HuH-7 (cell line): ENCODE data around the gene SLC25A13.

Experiments used
- DNase-seq: peaks from one replicate; pipeline ENCODE4 v3.0.0; 2011; ENCODE audit warnings: low spot score

SLC25A13 gene

GRCh38 chr7:96202102-96202501, 119.8 kb downstream of the SLC25A13 start:
- no peak for DNase-seq

DNA sequence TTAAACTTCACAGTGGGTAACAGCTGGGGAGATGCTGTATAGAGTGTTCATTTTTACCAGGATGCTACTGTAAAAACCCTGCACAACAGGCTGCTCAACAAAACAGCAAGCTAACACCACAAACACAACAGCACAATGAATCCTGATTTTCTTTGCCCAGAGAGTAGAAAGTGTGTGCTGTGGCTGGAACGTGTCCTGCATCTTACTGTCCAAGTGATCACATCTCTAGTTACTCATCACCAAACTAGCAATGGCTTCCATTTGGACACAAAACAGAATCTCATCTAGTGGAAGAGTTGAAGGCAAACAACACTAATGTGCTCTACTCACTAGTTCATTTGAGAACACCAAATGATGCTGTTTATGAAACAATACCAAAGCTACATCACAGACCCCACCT, 121.2 kb downstream of the SLC25A13 start:
- no peak for DNase-seq

DNA sequence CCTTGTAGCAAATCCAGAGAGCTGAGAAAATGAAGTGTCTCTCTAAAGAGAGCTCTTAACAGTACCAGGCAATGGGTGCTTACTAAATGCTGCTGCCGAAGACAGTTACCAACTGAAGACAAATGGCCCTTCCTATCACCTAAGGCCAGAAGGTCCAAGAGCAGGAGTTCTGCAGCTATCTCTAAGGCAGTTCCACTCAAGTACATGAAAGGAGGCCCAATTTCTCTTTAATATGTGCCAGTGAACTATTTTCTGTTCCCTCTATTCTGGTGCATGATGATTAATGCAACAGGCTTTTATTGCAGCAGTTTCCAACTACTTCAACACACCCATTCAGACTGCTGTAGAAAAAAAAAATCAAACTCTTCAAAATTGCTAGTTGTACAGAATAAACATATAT, 122.5 kb downstream of the SLC25A13 start:
- no peak for DNase-seq

GRCh38 chr7:96198047-96198636, 123.8 kb downstream of the SLC25A13 start:
- no peak for DNase-seq

DNA sequence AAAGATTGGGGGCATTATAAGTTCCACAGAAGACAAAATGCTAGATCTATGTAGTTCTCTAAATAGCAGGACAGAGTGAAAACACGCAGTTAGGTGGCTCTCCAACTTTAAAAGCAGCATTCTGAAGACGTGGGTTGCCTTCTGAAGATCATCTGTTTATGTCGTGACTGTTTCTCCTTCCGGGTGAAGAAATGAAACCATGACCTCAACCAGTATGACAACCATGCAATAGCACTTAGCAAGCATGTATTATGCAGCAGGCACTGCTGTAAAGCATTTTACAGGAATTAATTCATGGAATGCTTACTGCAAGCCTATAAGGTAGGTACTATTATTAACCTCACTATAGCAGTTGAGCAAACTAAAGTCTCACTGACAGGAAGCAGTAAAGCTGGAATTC, 125.2 kb downstream of the SLC25A13 start:
- DNase-seq: no peak

DNA sequence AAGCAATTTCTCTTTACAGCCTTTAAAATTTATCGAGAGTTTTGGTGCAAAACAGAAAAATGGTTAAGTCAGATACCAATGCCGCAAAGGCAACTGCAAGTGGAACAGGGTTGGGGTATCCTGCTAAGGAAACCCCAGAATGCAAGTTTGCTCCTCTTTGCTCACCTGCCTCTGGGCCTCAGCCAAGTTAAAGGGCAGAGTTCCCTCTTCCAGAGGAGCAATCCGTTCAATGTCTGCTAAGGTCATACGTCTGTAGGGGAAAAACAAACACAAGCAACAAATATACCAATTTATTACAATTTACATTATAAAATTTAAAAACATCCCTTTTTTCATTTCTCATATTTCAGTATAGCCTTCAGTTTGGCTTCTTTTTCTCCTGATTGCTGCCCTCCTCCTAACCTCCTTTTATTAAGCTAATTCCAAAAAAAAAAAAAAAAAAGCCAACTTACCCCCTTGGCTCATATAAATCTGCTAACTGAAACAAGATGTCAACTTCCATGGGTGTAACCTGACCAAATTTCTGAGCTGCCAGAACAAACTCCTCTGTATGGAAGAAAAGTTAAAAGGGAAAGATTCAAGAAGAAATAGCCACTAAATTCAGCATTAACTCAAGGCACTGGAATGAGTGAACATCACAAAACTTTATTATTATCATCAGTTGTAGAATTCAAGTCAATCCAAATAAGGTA, 132.6 kb downstream of the SLC25A13 start:
- DNase-seq: no peak

- no peak for DNase-seq
Observed at GRCh38 chr7:96188591-96188991, 133.3 kb downstream of the SLC25A13 start.

DNA sequence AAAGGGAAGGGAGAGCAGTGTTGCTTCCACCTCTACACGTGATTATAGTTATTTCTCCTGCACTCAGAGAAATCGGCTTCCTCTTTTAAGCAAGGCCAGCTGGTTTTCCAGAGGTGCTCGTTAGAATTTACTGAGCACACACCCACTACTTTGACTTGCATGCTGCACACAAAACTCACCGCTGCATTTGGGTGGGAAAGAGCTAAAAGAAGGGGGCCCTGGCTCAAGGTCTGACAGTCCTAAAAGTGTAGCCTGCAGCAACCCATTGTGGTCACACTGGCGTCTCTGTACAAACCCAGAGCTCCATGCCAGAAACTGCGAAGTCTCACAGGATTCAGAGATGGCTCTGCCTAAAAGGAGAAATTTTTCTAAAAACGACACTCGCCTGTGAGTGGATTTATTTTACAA, 133.7 kb downstream of the SLC25A13 start:
- DNase-seq: no peak

GRCh38 chr7:96187735-96188134, 134.2 kb downstream of the SLC25A13 start:
- DNase-seq: no peak

- DNase-seq: no peak
Observed at GRCh38 chr7:96184783-96185182, 137.1 kb downstream of the SLC25A13 start.

- DNase-seq: no peak
Observed at GRCh38 chr7:96183163-96183670, 138.7 kb downstream of the SLC25A13 start.

DNA sequence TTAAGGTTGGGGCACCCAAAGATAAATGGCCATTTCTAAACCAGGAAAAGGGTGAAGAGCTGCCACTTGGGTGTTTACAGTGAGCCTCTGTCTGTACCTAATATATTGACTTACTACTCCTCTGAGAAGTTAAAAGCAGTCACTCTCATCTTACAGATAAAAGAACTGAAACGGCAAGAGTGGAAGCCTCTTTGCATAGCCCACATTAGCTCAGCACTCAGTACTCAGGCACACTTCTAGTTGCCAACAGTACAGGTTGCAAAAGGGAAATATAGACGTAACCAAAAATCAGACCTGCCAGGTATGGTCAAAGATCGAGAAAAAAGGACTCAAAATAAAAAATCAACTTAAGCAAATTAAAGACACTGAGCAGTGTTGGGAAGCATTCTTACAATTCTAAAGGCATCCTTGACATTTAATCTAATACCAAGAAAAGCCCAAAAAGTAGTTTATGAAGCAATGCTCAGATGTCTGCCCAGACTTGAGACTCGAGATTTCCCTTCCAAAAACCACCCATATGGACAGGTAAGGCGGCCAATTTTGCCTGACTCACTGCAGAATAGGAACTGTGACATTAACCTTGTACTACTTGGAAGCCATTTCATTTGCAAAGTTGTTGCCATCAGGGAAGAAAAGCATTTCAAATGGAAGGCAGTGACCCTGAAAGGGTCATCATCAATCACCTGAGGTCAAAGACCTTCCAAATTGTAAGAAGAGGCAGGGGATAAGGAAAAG, 139.3 kb downstream of the SLC25A13 start:
- no peak for DNase-seq

DNA sequence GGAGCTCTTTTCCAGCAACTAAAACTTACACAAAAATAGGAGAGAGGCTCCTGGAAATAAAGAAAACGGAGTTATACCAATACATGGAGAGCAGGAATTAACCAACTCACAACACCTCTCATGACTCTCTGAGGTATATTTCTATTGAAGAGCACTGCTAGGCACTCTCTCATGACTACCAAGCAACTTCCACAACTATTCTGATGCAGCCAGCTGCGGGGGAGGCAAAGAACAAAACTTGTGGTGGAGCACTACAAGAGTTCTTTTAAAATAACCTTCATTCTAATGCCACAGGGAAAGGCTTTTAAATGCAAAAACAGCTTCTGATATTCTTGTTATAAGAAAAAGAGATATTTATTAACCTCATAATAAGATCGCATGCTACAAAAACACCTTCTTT, 140.7 kb downstream of the SLC25A13 start:
- DNase-seq: no peak

GRCh38 chr7:96179837-96180236, 142.1 kb downstream of the SLC25A13 start:
- no peak for DNase-seq

DNA sequence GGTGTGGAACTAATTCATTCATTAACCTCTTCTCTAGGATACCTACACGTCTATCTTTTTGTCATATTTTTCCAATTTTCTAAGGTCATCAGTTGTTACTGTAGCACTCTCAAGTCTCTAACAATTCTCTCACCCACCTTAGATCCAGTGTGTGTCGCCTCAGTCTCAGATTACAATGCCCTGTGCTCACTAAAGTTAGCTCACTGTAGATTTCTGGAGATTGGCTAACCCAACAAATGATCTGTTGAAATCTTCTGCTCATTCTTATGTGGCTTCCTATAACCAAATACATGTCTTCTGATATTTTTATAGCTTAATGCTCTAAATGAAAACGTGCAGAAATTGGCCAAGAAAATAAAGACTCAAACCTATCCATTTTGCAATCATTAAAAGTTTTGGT, 142.6 kb downstream of the SLC25A13 start:
- DNase-seq: no peak

GRCh38 chr7:96178581-96178980, 143.3 kb downstream of the SLC25A13 start:
- no peak for DNase-seq

DNA sequence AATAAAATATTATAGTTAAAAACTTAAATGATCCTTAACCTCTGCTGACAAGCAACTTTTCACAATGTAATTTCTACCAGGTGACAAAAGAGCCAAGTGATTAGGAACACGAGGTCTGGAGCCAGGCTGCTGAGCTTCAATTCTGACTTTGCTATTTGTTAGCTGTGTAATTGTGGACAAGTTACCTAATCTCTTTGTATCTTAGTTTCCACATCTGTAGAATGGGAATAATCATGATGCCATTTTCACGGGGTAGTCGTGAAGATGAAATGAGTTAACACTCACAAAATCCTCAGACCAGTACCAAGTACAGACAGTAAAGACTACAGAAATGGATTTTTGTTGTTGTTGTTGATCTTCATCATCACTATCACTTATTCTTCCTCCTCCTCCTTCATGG, 144.5 kb downstream of the SLC25A13 start:
- no peak for DNase-seq

- peak; percentile 8 for DNase-seq
Observed at GRCh38 chr7:96174812-96175211, 147.1 kb downstream of the SLC25A13 start.

DNA sequence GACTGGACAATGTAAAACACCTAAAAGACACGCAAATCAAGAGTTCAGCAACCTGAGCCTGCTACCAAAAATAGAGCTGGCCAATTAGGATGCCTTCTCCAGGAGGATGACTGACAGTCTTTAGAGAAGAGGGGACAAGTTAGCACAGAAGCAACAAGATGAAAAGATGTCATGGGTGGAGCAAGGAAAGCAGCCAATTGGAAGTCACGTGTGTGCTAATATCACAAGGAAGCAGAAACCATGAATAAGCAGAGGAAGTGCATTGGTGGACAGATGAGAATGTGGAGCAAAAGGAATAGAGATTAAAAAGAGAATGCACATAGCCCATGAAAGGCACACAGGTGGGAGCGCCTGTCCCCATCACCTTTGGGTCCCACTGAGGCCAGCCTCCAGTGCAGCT, 148.1 kb downstream of the SLC25A13 start:
- no peak for DNase-seq

DNA sequence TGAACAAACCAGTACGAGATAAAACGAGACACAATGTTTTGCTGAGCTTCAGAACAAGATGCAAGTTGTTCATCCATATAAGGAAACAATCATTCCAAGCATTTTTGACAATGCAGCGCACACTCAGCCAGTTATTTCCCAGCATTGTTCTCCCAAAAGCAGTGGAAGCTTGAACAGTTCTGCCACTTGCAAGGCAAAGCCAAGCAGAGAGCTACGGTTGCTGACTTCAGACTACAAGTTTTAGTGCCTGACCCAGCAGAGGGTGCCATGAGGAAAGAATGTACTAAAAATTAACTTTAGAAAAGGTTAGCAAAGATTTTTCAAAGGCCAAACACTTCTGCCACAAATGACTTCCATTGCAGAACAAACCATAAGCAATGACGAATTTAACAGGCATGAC, 152.5 kb downstream of the SLC25A13 start:
- DNase-seq: no peak

DNA sequence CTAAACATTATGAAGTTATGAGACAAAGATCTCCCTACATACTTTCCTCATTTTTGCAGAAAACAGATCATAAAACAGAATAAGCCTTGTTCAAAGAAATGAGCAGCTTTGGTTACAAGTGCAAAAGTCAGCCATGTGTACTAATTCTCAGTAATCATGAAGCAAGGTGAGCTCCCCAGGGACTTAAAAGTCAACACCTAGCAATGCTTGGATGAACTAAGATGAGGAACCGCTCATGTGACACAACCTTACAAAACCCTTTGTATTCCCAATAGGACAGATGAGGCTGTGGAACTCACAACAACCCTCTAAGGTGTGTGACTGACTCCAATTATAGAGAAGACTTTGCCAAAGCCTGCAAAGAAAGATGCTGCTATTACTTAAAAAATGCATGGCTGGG, 154.5 kb downstream of the SLC25A13 start:
- DNase-seq: peak; percentile 9

GRCh38 chr7:96161897-96162296, 160.0 kb downstream of the SLC25A13 start:
- no peak for DNase-seq

- DNase-seq: no peak
Observed at GRCh38 chr7:96157856-96158255, 164.0 kb downstream of the SLC25A13 start.
